Common myeloid progenitor, CD34-positive (primary cell): Measurements from ENCODE around the gene SLC47A1.

ENCODE experiments used
- CTCF ChIA-PET: fragments of 350-600 bp; sonication (Branson Sonifier 250); formaldehyde crosslinking; loops from one replicate; lab custom pipeline; 2021; ENCODE audit warnings: antibody characterized with exemption; lab: Charles Lee
- POLR2A ChIA-PET: fragments of 350-600 bp; sonication (Branson Sonifier 250); formaldehyde crosslinking; loops from one replicate; lab custom pipeline; 2021; ENCODE audit warnings: antibody characterized with exemption; lab: Charles Lee
- DNase-seq, 3 donors: peaks; one replicate each; pipeline versions ENCODE4 v3.0.0 to v3.0.0-alpha.2; 2013
- H3K27ac ChIP-seq, 2 experiments: 1 replicate in 1 of 2; 2 replicates in 1 of 2; pipeline ENCODE4 v1.7.0; 2013; ENCODE audit warnings: inconsistent platforms in 2 of 2, low read length in 2 of 2, mild to moderate bottlenecking in 2 of 2, low read depth in 1 of 2, moderate library complexity in 1 of 2; ENCODE audit not compliant: severe bottlenecking in 2 of 2, insufficient read depth in 1 of 2, poor library complexity in 1 of 2
- H3K27me3 ChIP-seq, 5 experiments: replicated peaks in 2 of 5; 1 replicate in 3 of 5; 2 replicates in 2 of 5; pipeline versions ENCODE4 v1.6.1 to v1.7.0; 2013; ENCODE audit warnings: low read length in 4 of 5, mild to moderate bottlenecking in 2 of 5, moderate library complexity in 2 of 5, inconsistent platforms in 1 of 5; ENCODE audit not compliant: insufficient read depth in 5 of 5, control insufficient read depth in 4 of 5
- H3K36me3 ChIP-seq, 4 experiments: 1 replicate in 2 of 4; 2 replicates in 2 of 4; pipeline versions ENCODE4 v1.6.1 to v1.7.0; 2013; ENCODE audit warnings: low read length in 3 of 4, control low read depth in 1 of 4, mild to moderate bottlenecking in 1 of 4; ENCODE audit not compliant: control insufficient read depth in 4 of 4, insufficient read depth in 4 of 4
- H3K4me1 ChIP-seq, 4 experiments: 1 replicate in 3 of 4; 2 replicates in 1 of 4; pipeline versions ENCODE4 v1.6.1 to v1.7.1; 2013; ENCODE audit warnings: low read length in 3 of 4, mild to moderate bottlenecking in 3 of 4, control low read depth in 1 of 4, inconsistent platforms in 1 of 4, moderate library complexity in 1 of 4; ENCODE audit not compliant: control insufficient read depth in 4 of 4, insufficient read depth in 4 of 4; ENCODE audit errors: control extremely low read depth in 1 of 4
- H3K4me3 ChIP-seq, 7 experiments: 1 replicate in 4 of 7; 2 replicates in 3 of 7; pipeline versions ENCODE4 v1.5.1 to v1.7.0; 2013; ENCODE audit warnings: mild to moderate bottlenecking in 7 of 7, low read length in 6 of 7, moderate library complexity in 6 of 7, inconsistent platforms in 2 of 7, low read depth in 2 of 7, control low read depth in 1 of 7; ENCODE audit not compliant: insufficient read depth in 4 of 7, control insufficient read depth in 1 of 7; ENCODE audit errors: extremely low read depth in 1 of 7
- H3K9me3 ChIP-seq, 5 experiments: 1 replicate in 4 of 5; 2 replicates in 1 of 5; pipeline versions ENCODE4 v1.6.1 to v1.7.1; 2013; ENCODE audit warnings: low read length in 4 of 5, mild to moderate bottlenecking in 2 of 5, inconsistent platforms in 1 of 5, low read depth in 1 of 5, moderate library complexity in 1 of 5; ENCODE audit not compliant: control insufficient read depth in 4 of 5, insufficient read depth in 2 of 5; ENCODE audit errors: control extremely low read depth in 1 of 5
- WGBS: methylation state at CpG from one replicate; pipeline ENCODE4 v1.1.5; 2013; ENCODE audit not compliant: insufficient coverage; 5-methylcytosine and 5-hydroxymethylcytosine counted together

SLC47A1 gene

DNA sequence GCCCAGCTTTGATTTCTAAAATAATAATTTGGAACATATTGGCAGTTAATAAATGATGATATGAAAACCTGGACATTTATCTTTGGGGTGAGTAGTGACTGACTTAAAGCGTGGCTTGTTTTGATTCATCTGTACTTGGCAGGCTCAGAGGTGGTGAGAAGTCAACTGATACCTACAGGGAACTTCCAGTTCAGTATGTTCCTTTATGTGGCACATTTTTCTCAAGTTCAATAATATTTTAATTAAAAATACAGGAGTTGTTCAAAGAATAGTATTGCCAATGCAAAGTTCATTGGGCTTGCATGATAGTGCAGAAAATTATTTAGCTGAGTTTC is 34.3 kb downstream of the SLC47A1 start:
- Histone ChIP-seq H3K27me3 (no peaks in the 10 kb centered on the region), H3K9me3 (peaks cover 0 to 3% (median 0%) of the 10 kb centered on the region in 5 experiments), H3K36me3 (no peaks in the 10 kb centered on the region), H3K4me1 (peaks cover 0 to 13% (median 9%) of the 10 kb centered on the region in 4 experiments), H3K4me3 (no peak overlapping the region), H3K27ac (no peak overlapping the region)
- ChIA-PET POLR2A (no interaction called here), CTCF (interaction anchor here (1.1 to 1.7 kb wide), 2 partner anchors 10 to 16 kb away, joined by 3 to 4 read pairs; no protein-coding TSS in a partner anchor)
- DNase-seq: no peak
- 100% methylated on average over 1 of the region's 1 CpG for WGBS

GRCh38 chr17:19569785-19570543 is 36.3 kb downstream of the SLC47A1 start:
- H3K27me3 ChIP-seq: no peaks in the 10 kb centered on the region
- WGBS: 88% methylated on average over 1 of the region's 3 CpGs
- ChIA-PET POLR2A (interaction anchor here (1.0 kb wide), 1 partner anchor 72 kb away, joined by 3 read pairs; no protein-coding TSS in a partner anchor), CTCF (no interaction called here)
- H3K4me1 ChIP-seq: peaks cover 0 to 13% (median 9%) of the 10 kb centered on the region in 4 experiments
- H3K4me3 ChIP-seq: no peak overlapping the region
- no peaks in the 10 kb centered on the region for H3K36me3 ChIP-seq
- H3K27ac ChIP-seq: no peak overlapping the region
- H3K9me3 ChIP-seq: peaks cover 0 to 3% (median 0%) of the 10 kb centered on the region in 5 experiments
- DNase-seq: peak in 2 of 3 donors; percentile 27 to 50

DNA sequence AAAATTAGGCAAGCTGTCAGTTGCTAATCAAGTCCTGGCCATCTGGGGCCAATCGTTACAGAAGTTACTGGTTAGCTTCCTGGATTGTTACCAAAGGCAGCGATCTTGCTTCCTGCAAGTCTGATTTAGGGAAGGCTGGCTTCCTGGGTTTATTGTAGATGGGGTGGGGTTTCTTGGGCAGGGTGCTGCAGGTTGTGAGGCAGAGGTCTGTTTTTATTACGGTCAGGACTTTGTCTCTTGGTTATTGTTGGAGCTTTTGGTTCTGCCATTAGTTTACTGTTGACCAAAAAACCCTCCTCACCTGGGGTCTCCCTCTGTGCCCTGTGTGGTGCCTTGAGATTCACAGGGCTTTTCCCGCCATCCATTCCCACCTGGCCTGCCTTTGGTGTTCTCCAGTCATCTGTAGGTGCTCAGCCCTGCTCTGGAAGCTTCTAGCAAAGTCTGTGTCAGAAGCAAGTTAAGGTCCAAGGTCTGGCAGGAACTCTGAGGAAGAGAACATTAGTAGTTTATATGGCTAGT is 36.9 kb downstream of the SLC47A1 start:
- CTCF ChIA-PET: no interaction called here
- POLR2A ChIA-PET: interaction anchor here (1.0 kb wide), 1 partner anchor 71 kb away, joined by 3 read pairs; no protein-coding TSS in a partner anchor
- peak in 2 of 3 donors; percentile 25 to 30 for DNase-seq
- Histone ChIP-seq H3K36me3 (no peaks in the 10 kb centered on the region), H3K4me3 (peak overlapping the region in 1 of 7 experiments; percentile 3), H3K4me1 (peaks cover 0 to 13% (median 9%) of the 10 kb centered on the region in 4 experiments), H3K27me3 (no peaks in the 10 kb centered on the region), H3K27ac (no peak overlapping the region), H3K9me3 (peaks cover 0 to 3% (median 0%) of the 10 kb centered on the region in 5 experiments)
- WGBS: 50% methylated on average over 2 of the region's 4 CpGs

GRCh38 chr17:19573075-19573474 is 39.4 kb downstream of the SLC47A1 start:
- no peak overlapping the region for H3K4me3 ChIP-seq
- peaks cover 0 to 3% (median 0%) of the 10 kb centered on the region in 5 experiments for H3K9me3 ChIP-seq
- WGBS: 38% methylated on average over 1 of the region's 2 CpGs
- DNase-seq: no peak
- ChIA-PET CTCF (interaction anchor here (0.8 kb wide), 1 partner anchor 194 kb away, joined by 3 read pairs; no protein-coding TSS in a partner anchor), POLR2A (no interaction called here)
- peaks cover 0 to 4% (median 2%) of the 10 kb centered on the region in 5 experiments for H3K27me3 ChIP-seq
- H3K27ac ChIP-seq: no peak overlapping the region
- H3K36me3 ChIP-seq: no peaks in the 10 kb centered on the region
- H3K4me1 ChIP-seq: peaks cover 0 to 13% (median 9%) of the 10 kb centered on the region in 4 experiments

- DNase-seq: no peak
- peaks cover 0 to 3% (median 0%) of the 10 kb centered on the region in 5 experiments for H3K9me3 ChIP-seq
- WGBS: 94% methylated on average over 2 of the region's 4 CpGs
- H3K27ac ChIP-seq: no peak overlapping the region
- ChIA-PET CTCF (no interaction called here), POLR2A (no interaction called here)
- H3K36me3 ChIP-seq: no peaks in the 10 kb centered on the region
- peaks cover 5 to 13% (median 10%) of the 10 kb centered on the region in 4 experiments for H3K4me1 ChIP-seq
- no peak overlapping the region for H3K4me3 ChIP-seq
- H3K27me3 ChIP-seq: peaks cover 0 to 21% (median 9%) of the 10 kb centered on the region in 5 experiments
These were observed 41.3 kb downstream of the SLC47A1 start for GRCh38 chr17:19574956-19575355.

DNA sequence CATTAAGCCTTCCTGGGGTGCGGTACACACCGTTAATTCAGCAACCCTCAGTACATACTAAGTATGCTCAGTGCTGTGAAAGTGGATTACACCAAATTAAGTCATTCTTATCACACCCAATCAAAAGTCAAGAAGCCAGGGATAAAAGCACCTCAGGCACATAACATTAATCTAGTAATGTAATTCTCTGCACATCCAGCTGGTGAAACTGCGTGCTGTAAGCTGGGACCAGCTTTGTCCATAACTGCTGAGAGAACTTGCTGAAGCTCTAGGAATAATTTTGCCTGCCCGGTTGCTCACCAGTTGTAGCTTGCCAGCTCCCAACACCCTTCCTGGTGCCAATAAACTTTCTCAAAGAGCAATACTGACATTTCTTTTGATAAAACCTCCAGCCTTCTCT is 44.9 kb downstream of the SLC47A1 start:
- no peaks in the 10 kb centered on the region for H3K9me3 ChIP-seq
- H3K27me3 ChIP-seq: peaks cover 4 to 40% (median 16%) of the 10 kb centered on the region in 5 experiments
- ChIA-PET CTCF (interaction anchor here (0.6 to 2.5 kb wide), 3 partner anchors 109 to 188 kb away, joined by 3 to 6 read pairs (median 3); no protein-coding TSS in a partner anchor), POLR2A (no interaction called here)
- peak in 2 of 3 donors; percentile 24 to 33 for DNase-seq
- no peak overlapping the region for H3K4me3 ChIP-seq
- 100% methylated on average over 2 of the region's 4 CpGs for WGBS
- H3K27ac ChIP-seq: no peak overlapping the region
- H3K4me1 ChIP-seq: peaks cover 0 to 9% (median 4%) of the 10 kb centered on the region in 4 experiments
- no peaks in the 10 kb centered on the region for H3K36me3 ChIP-seq
